ENCODE results near the gene RIPOR2. TPM values are rescaled to one million over a fixed set of nuclear protein-coding genes. Genes with fewer than 3 reads are reported as not detected.

The RIPOR2 gene
- total and polyA plus RNA-seq, 10 of the 15 experiments (the other 5 are each of a cell fraction or from before 2014, with no cell fraction given) = 22.2 to 48.2 (median 34.7) TPM

DNA sequence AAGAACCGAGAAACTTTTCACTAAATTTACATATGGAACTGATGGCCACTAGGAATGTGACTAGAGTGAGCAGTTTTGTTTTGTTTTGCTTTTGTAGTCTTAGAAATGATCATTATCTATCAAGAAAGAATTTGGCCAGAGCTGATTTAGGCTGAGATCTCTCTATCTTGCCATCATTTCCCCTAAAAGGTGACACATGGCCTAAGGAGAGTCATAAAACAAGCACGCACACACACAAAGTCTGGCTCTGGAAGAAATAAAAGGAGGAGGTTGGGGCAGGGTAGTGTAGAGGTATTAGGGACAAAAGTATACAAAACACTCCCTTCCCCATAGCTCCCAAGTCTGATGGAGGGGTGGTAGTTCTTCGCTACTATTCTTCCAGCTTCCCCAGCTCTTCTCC lies 56.4 kb downstream of the RIPOR2 start:
- no TSS peak for BruUV-seq (replicated peaks)
- no peaks in the 10 kb centered on the region; the same call in 1 of the 2 replicates for H4K20me1 ChIP-seq (ENCODE audit: control insufficient read depth, insufficient read depth)
- no peak overlapping the region for H3K4me2 ChIP-seq (ENCODE audit: control insufficient read depth, insufficient read depth)
- RAD21 ChIA-PET (ENCODE audit: unreplicated experiment) = interaction anchor here (1.2 to 1.7 kb wide), 3 partner anchors 10 to 113 kb away, joined by 3 read pairs; no protein-coding TSS in a partner anchor
- ATAC-seq = no peak
- CTCF ChIA-PET = interaction anchor here (2.0 to 11.2 kb wide), 3 partner anchors 55 to 138 kb away, joined by 4 to 84 read pairs (median 38); no protein-coding TSS in a partner anchor
- H3K79me2 ChIP-seq (ENCODE audit: control insufficient read depth, insufficient read depth, low read length) = peaks cover 2% of the 10 kb centered on the region
- no peak for DNase-seq (ENCODE audit: low read depth, low spot score)
- intact Hi-C loops (cut with micrococcal nuclease; ENCODE audit: unreplicated experiment) (no loop called here), in situ Hi-C loops (cut with MboI) (no loop called here)
- POLR2A ChIA-PET = no interaction called here
- H3K27ac ChIP-seq (ENCODE audit: control insufficient read depth, insufficient read depth) = no peak overlapping the region
- FAIRE-seq = no peak
- H3K36me3 ChIP-seq (ENCODE audit: control insufficient read depth in 2 of 2, insufficient read depth in 2 of 2, low read length in 1 of 2) = peaks cover 0 to 9% of the 10 kb centered on the region in 2 experiments; a peak in 3 of 4 replicates
- SMC1A ChIA-PET (ENCODE audit: uncharacterized antibody, unreplicated experiment) = interaction anchor here (1.4 to 5.1 kb wide), 5 partner anchors 9 to 112 kb away, joined by 3 to 34 read pairs (median 5); no protein-coding TSS in a partner anchor
- H3K9ac ChIP-seq (ENCODE audit: control insufficient read depth, insufficient read depth, low read length) = no peak overlapping the region
- peaks cover 16% of the 10 kb centered on the region for H3K4me1 ChIP-seq (ENCODE audit: control insufficient read depth, insufficient read depth, low read length)
- H3K27me3 ChIP-seq (replicated peaks in 1 of 2; ENCODE audit: control insufficient read depth in 2 of 2, insufficient read depth in 2 of 2, low read length in 1 of 2) = no peaks in the 10 kb centered on the region
- H3K9me3 ChIP-seq (replicated peaks; ENCODE audit: control insufficient read depth, insufficient read depth, low read length) = peaks cover 12% of the 10 kb centered on the region; the same call in 2 of the 3 replicates
- no peak overlapping the region for H3K4me3 ChIP-seq
- H2AFZ ChIP-seq (ENCODE audit: control insufficient read depth, low read depth, low read length) = no peak overlapping the region
- TF ChIP-seq HDAC2 (IDR thresholded peaks at IDR 0.05) (no peak), USF2 (IDR thresholded peaks at IDR 0.05; ENCODE audit: borderline replicate concordance, low read depth, low read length) (no peak), NFXL1 (IDR thresholded peaks at IDR 0.05; ENCODE audit: borderline replicate concordance) (no peak), JUND (IDR thresholded peaks at IDR 0.05; ENCODE audit: low read depth, low read length) (no peak), FOS (IDR thresholded peaks at IDR 0.05; ENCODE audit: borderline replicate concordance, extremely low read depth, insufficient read length) (no peak), NFIC (IDR thresholded peaks at IDR 0.05; ENCODE audit: low read depth, low read length) (no peak), BRCA1 (IDR thresholded peaks at IDR 0.05; ENCODE audit: low read depth, low read length) (no peak), PAX8 (IDR thresholded peaks at IDR 0.05) (no peak), NFYB (IDR thresholded peaks at IDR 0.05; ENCODE audit: insufficient read depth, low read depth, low read length) (no peak), RELB (IDR thresholded peaks at IDR 0.05; ENCODE audit: low read depth) (no peak), IKZF1 (conservative IDR thresholded peaks at IDR 0.05) (no peak), ZBED1 (IDR thresholded peaks at IDR 0.05; ENCODE audit: borderline replicate concordance) (no peak), RB1 (IDR thresholded peaks at IDR 0.05; ENCODE audit: borderline replicate concordance) (no peak), CBX5 (IDR thresholded peaks at IDR 0.05; ENCODE audit: low read depth) (no peak), SKIL (IDR thresholded peaks at IDR 0.05; ENCODE audit: low read depth, poor library complexity, severe bottlenecking) (no peak), USF1 (IDR thresholded peaks at IDR 0.05; ENCODE audit: borderline replicate concordance, extremely low read length, insufficient read depth, low read depth, low read length) (no peak)
- TF ChIP-seq, protein P1, sequence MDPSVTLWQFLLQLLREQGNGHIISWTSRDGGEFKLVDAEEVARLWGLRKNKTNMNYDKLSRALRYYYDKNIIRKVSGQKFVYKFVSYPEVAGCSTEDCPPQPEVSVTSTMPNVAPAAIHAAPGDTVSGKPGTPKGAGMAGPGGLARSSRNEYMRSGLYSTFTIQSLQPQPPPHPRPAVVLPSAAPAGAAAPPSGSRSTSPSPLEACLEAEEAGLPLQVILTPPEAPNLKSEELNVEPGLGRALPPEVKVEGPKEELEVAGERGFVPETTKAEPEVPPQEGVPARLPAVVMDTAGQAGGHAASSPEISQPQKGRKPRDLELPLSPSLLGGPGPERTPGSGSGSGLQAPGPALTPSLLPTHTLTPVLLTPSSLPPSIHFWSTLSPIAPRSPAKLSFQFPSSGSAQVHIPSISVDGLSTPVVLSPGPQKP (IDR thresholded peaks at IDR 0.05; ENCODE audit: low read depth, low read length) = no peak
- 93% methylated on average over 3 of the region's 3 CpGs for WGBS (ENCODE audit: insufficient coverage, insufficient replicate concordance, low lambda C conversion rate, missing lambda C conversion rate)
